SK-N-SH treated with all-trans-retinoic acid at 6 μM for 48 hours (cell line): ENCODE data around the gene ZNF385B.

Source experiments
- ATAC-seq: fragments of 200-7000 bp; cut with Tn5 transposase; 3 replicates; pipeline ENCODE4 v1.9.1; 2020; ENCODE audit warnings: mild to moderate bottlenecking, moderate library complexity
- ARNTL ChIP-seq: fragments of 450-650 bp; formaldehyde crosslinking; IDR thresholded peaks from 2 replicates; pipeline ENCODE4 v1.5.0; 2020; ENCODE audit warnings: low read depth, mild to moderate bottlenecking, moderate library complexity, borderline replicate concordance
- CREB5 ChIP-seq: fragments of 250-450 bp; sonication (Bioruptor Pico); IDR thresholded peaks from 2 replicates; pipeline ENCODE4 v1.5.1; 2020; ENCODE audit warnings: low read depth, mild to moderate bottlenecking, moderate library complexity
- CSRNP3 ChIP-seq: fragments of 250-450 bp; sonication (Bioruptor Pico); IDR thresholded peaks from 2 replicates; pipeline ENCODE4 v1.5.1; 2021; ENCODE audit warnings: mild to moderate bottlenecking, moderate library complexity
- ESRRG ChIP-seq: fragments of 250-450 bp; sonication (Bioruptor Pico); IDR thresholded peaks from 2 replicates; pipeline ENCODE4 v1.6.1; 2021; ENCODE audit warnings: mild to moderate bottlenecking
- ISL1 ChIP-seq: fragments of 250-450 bp; sonication (Bioruptor Pico); IDR thresholded peaks from 2 replicates; pipeline ENCODE4 v2.1.2; 2022; ENCODE audit warnings: mild to moderate bottlenecking, moderate library complexity
- PATZ1 ChIP-seq: fragments of 250-450 bp; sonication (Bioruptor Pico); IDR thresholded peaks from 2 replicates; pipeline ENCODE4 v1.8.0; 2020; ENCODE audit warnings: mild to moderate bottlenecking, moderate library complexity, borderline replicate concordance
- POU6F1 ChIP-seq: fragments of 250-450 bp; sonication (Bioruptor Pico); IDR thresholded peaks from 2 replicates; pipeline ENCODE4 v1.8.0; 2021; ENCODE audit warnings: low read depth, mild to moderate bottlenecking, moderate library complexity, borderline replicate concordance
- TCF4 ChIP-seq: fragments of 250-450 bp; sonication (Bioruptor Pico); IDR thresholded peaks from 2 replicates; pipeline ENCODE4 v1.8.0; 2021; ENCODE audit warnings: mild to moderate bottlenecking, moderate library complexity, borderline replicate concordance
- TOX ChIP-seq: fragments of 250-450 bp; sonication (Bioruptor Pico); IDR thresholded peaks from 2 replicates; pipeline ENCODE4 v1.8.0; 2021; ENCODE audit warnings: mild to moderate bottlenecking, moderate library complexity, borderline replicate concordance
- TSHZ2 ChIP-seq: fragments of 250-450 bp; sonication (Bioruptor Pico); IDR thresholded peaks from 2 replicates; pipeline ENCODE4 v1.5.0; 2020; ENCODE audit warnings: mild to moderate bottlenecking, moderate library complexity
- ZFP30 ChIP-seq: fragments of 450-650 bp; formaldehyde crosslinking; IDR thresholded peaks from 2 replicates; pipeline ENCODE4 v1.5.0; 2022; ENCODE audit warnings: mild to moderate bottlenecking, moderate library complexity
- ZNF565 ChIP-seq: fragments of 450-650 bp; formaldehyde crosslinking; conservative IDR thresholded peaks from 2 replicates; pipeline ENCODE4 v1.5.0; 2020; ENCODE audit warnings: low read depth, mild to moderate bottlenecking, moderate library complexity
- ZNF70 ChIP-seq: fragments of 450-650 bp; formaldehyde crosslinking; IDR thresholded peaks from 2 replicates; pipeline ENCODE4 v1.5.0; 2020; ENCODE audit warnings: mild to moderate bottlenecking, moderate library complexity
- ZNF8 ChIP-seq: fragments of 450-650 bp; formaldehyde crosslinking; IDR thresholded peaks from 2 replicates; pipeline ENCODE4 v1.5.0; 2020; ENCODE audit warnings: mild to moderate bottlenecking, moderate library complexity

The ZNF385B gene

GRCh38 chr2:179438654-179439053 lies 422.8 kb downstream of the ZNF385B start:
- no peak for ATAC-seq
- TF ChIP-seq CSRNP3 (CRISPR knock-in tag) (no peak), ISL1 (CRISPR knock-in tag) (no peak), TSHZ2 (CRISPR knock-in tag) (no peak)

- no peak for ATAC-seq
- TF ChIP-seq ISL1 (CRISPR knock-in tag) (peak; percentile 60), TCF4 (CRISPR knock-in tag) (peak; percentile 84), TSHZ2 (CRISPR knock-in tag) (peak; percentile 53; the same call in 1 of the 2 replicates), ARNTL (CRISPR knock-in tag) (no peak)
Observed at GRCh38 chr2:179437430-179437829, 424.0 kb downstream of the ZNF385B start.

GRCh38 chr2:179435566-179435965 lies 425.8 kb downstream of the ZNF385B start:
- TF ChIP-seq ESRRG (CRISPR knock-in tag): no peak
- no peak for TF ChIP-seq TCF4 (CRISPR knock-in tag)
- TF ChIP-seq ZFP30 (CRISPR knock-in tag): no peak
- TF ChIP-seq ARNTL (CRISPR knock-in tag): no peak
- TF ChIP-seq ZNF70 (CRISPR knock-in tag): no peak
- no peak for TF ChIP-seq PATZ1 (CRISPR knock-in tag)
- TF ChIP-seq TOX (CRISPR knock-in tag): no peak
- no peak for TF ChIP-seq ZNF8
- no peak for TF ChIP-seq ISL1 (CRISPR knock-in tag)
- no peak for TF ChIP-seq CREB5 (CRISPR knock-in tag)
- no peak for TF ChIP-seq ZNF565 (CRISPR knock-in tag)
- TF ChIP-seq POU6F1 (CRISPR knock-in tag): no peak
- TF ChIP-seq TSHZ2 (CRISPR knock-in tag): no peak
- no peak for ATAC-seq
